MM.1S (cell line): ENCODE data around the gene CPLANE1.

Experiments
- CTCF ChIP-seq: fragments of 300-600 bp; sonication (generic); IDR thresholded peaks from 2 replicates; pipeline ENCODE4 v1.5.1; 2016; ENCODE audit warnings: antibody characterized with exemption, low read length, mixed read lengths
- EZH2phosphoT487 ChIP-seq: fragments of 300-600 bp; sonication (generic); IDR thresholded peaks from 2 replicates; pipeline ENCODE4 v1.6.1; 2018; ENCODE audit warnings: antibody characterized with exemption, low read length

- TF ChIP-seq CTCF (no peak), EZH2phosphoT487 (no peak)
Measured at GRCh38 chr5:37222181-37222580, 27.0 kb downstream of the CPLANE1 start.
